Keratinocyte (primary cell): Measurements from ENCODE around the gene C16orf82. TPM values are rescaled to one million over a fixed set of nuclear protein-coding genes. Genes with fewer than 3 reads are reported as not detected.

Experiments used
- DNase-seq: peaks from one replicate; pipeline ENCODE4 v3.0.0-alpha.2; 2011; ENCODE audit warnings: low read depth, missing footprints, low spot score
- FAIRE-seq: peaks from 2 replicates; lab custom pipeline; 2011; peaks lifted over from hg19 to GRCh38; lab: Jason Lieb, UNC
- H2AFZ ChIP-seq: 2 replicates; pipeline ENCODE4 v1.6.0; 2012; ENCODE audit warnings: low read length, control low read depth, inconsistent platforms; ENCODE audit not compliant: control insufficient read depth
- H3K27ac ChIP-seq: 2 replicates; pipeline ENCODE4 v1.5.1; 2011; ENCODE audit warnings: low read length; ENCODE audit not compliant: control insufficient read depth, insufficient read depth
- H3K27me3 ChIP-seq: 3 replicates; pipeline ENCODE4 v1.6.0; 2011; ENCODE audit warnings: low read length; ENCODE audit not compliant: control insufficient read depth, insufficient read depth; ENCODE audit errors: extremely low read depth
- H3K36me3 ChIP-seq, 2 experiments: 2 replicates in 1 of 2; 3 replicates in 1 of 2; pipeline ENCODE4 v1.5.1; 2011; ENCODE audit warnings: low read length in 2 of 2, mild to moderate bottlenecking in 1 of 2; ENCODE audit not compliant: control insufficient read depth in 2 of 2, insufficient read depth in 2 of 2; ENCODE audit errors: extremely low read depth in 1 of 2
- H3K4me1 ChIP-seq: 3 replicates; pipeline ENCODE4 v1.5.1; 2011; ENCODE audit warnings: low read length; ENCODE audit not compliant: control insufficient read depth, insufficient read depth; ENCODE audit errors: extremely low read depth
- H3K4me2 ChIP-seq: 3 replicates; pipeline ENCODE4 v1.6.0; 2011; ENCODE audit warnings: low read depth, low read length; ENCODE audit not compliant: control insufficient read depth, insufficient read depth; ENCODE audit errors: extremely low read depth
- H3K4me3 ChIP-seq, 3 experiments: fragments of 200-600 bp in 1 of 3; sonication (generic) in 1 of 3; 2 replicates in 2 of 3; 3 replicates in 1 of 3; pipeline ENCODE4 v1.5.1; 2011 to 2016; ENCODE audit warnings: low read length in 3 of 3, mild to moderate bottlenecking in 3 of 3, control low read depth in 2 of 3, inconsistent platforms in 1 of 3, low read depth in 1 of 3, mixed read lengths in 1 of 3, mixed run types in 1 of 3, moderate library complexity in 1 of 3; ENCODE audit not compliant: control insufficient read depth in 2 of 3, insufficient read depth in 2 of 3; ENCODE audit errors: extremely low read depth in 1 of 3
- H3K79me2 ChIP-seq: 2 replicates; pipeline ENCODE4 v1.6.0; 2012; ENCODE audit warnings: low read length; ENCODE audit not compliant: control insufficient read depth, insufficient read depth
- H3K9ac ChIP-seq: 3 replicates; pipeline ENCODE4 v1.6.0; 2011; ENCODE audit warnings: low read length; ENCODE audit not compliant: control insufficient read depth, insufficient read depth; ENCODE audit errors: extremely low read depth
- H3K9me1 ChIP-seq: 3 replicates; pipeline ENCODE4 v1.6.0; 2011; ENCODE audit warnings: low read length; ENCODE audit not compliant: control insufficient read depth, insufficient read depth; ENCODE audit errors: extremely low read depth
- H3K9me3 ChIP-seq: 2 replicates; pipeline ENCODE4 v1.5.1; 2012; ENCODE audit warnings: low read depth, low read length; ENCODE audit not compliant: control insufficient read depth
- H4K20me1 ChIP-seq: 3 replicates; pipeline ENCODE4 v1.6.0; 2011; ENCODE audit warnings: low read length; ENCODE audit not compliant: control insufficient read depth, insufficient read depth; ENCODE audit errors: extremely low read depth
- CTCF ChIP-seq, 3 experiments: IDR thresholded peaks in 1 of 3; conservative IDR thresholded peaks in 1 of 3; optimal IDR thresholded peaks in 1 of 3; 2 replicates in 2 of 3; 3 replicates in 1 of 3; pipeline versions ENCODE3 to v1.5.1; 2011; ENCODE audit warnings: low read length in 3 of 3, mild to moderate bottlenecking in 3 of 3, moderate library complexity in 2 of 3, control low read depth in 1 of 3, inconsistent platforms in 1 of 3; ENCODE audit not compliant: insufficient read depth in 2 of 3; ENCODE audit errors: extremely low read depth in 1 of 3
- EZH2 ChIP-seq: IDR thresholded peaks from one replicate; pipeline ENCODE4 v1.6.1; 2012; ENCODE audit warnings: inconsistent platforms, mild to moderate bottlenecking, low read length, moderate library complexity
- dilution Hi-C: fragments of 300-500 bp; cut with MboI; formaldehyde crosslinking; loops from one replicate; pipeline ENCODE4 v1.7.0; 2020; ENCODE audit warnings: low sequenced_read_pairs; ENCODE audit not compliant: extremely low pct_ligation_motif_present
- polyA plus RNA-seq, 5 experiments: library from polyadenylated mRNA; depleted of rRNA in 3 of 5; stranded (reverse) in 3 of 5; stranded (forward) in 1 of 5; unstranded in 1 of 5; fragments of >200 nt; gene quantifications; 1 replicate in 1 of 5; 2 replicates in 3 of 5; 3 replicates in 1 of 5; pipeline versions ENCODE4 v1.2.1 to v1.2.3, GENCODE V29; 2011 to 2012; ENCODE audit warnings: missing spikeins in 2 of 5, low read depth in 1 of 5, low replicate concordance in 1 of 5

C16orf82 gene
- polyA plus RNA-seq, 1 donor (not counting 4 experiments of a cell fraction or from before 2014, with no cell fraction given): not detected

- Histone ChIP-seq H3K9me3 (no peaks in the 10 kb centered on the region), H3K27me3 (peaks cover 7% of the 10 kb centered on the region), H3K4me3 (no peak overlapping the region), H3K4me2 (no peak overlapping the region), H3K79me2 (no peaks in the 10 kb centered on the region), H4K20me1 (no peaks in the 10 kb centered on the region), H3K27ac (no peak overlapping the region), H3K9ac (no peak overlapping the region), H3K9me1 (no peaks in the 10 kb centered on the region), H3K4me1 (no peaks in the 10 kb centered on the region), H3K36me3 (no peaks in the 10 kb centered on the region), H2AFZ (no peak overlapping the region)
- dilution Hi-C loops: no loop called here
- DNase-seq (no peak), FAIRE-seq (no peak)
- no peak for TF ChIP-seq CTCF (optimal IDR thresholded peaks at IDR 0.05 in 1 of 3, IDR thresholded peaks at IDR 0.05 in 1 of 3, conservative IDR thresholded peaks at IDR 0.05 in 1 of 3; ENCODE audit: extremely low read depth in 1 of 3, insufficient read depth in 2 of 3, low read length in 3 of 3)
- no peak for TF ChIP-seq EZH2
Measured at GRCh38 chr16:27110524-27110896, 43.8 kb downstream of the C16orf82 start.

- H2AFZ ChIP-seq: no peak overlapping the region
- H3K9me1 ChIP-seq: no peaks in the 10 kb centered on the region
- no peak overlapping the region for H3K4me3 ChIP-seq
- dilution Hi-C loops: no loop called here
- DNase-seq (no peak), FAIRE-seq (no peak)
- no peak overlapping the region for H3K4me2 ChIP-seq
- H3K4me1 ChIP-seq: no peaks in the 10 kb centered on the region
- no peak overlapping the region for H3K9ac ChIP-seq
- H3K27ac ChIP-seq: no peak overlapping the region
- H4K20me1 ChIP-seq: no peaks in the 10 kb centered on the region
- TF ChIP-seq EZH2 (no peak), CTCF (optimal IDR thresholded peaks at IDR 0.05 in 1 of 3, IDR thresholded peaks at IDR 0.05 in 1 of 3, conservative IDR thresholded peaks at IDR 0.05 in 1 of 3; ENCODE audit: extremely low read depth in 1 of 3, insufficient read depth in 2 of 3, low read length in 3 of 3) (no peak)
- H3K27me3 ChIP-seq: peaks cover 7% of the 10 kb centered on the region
- no peaks in the 10 kb centered on the region for H3K9me3 ChIP-seq
- no peaks in the 10 kb centered on the region for H3K79me2 ChIP-seq
- no peaks in the 10 kb centered on the region for H3K36me3 ChIP-seq
Measured at GRCh38 chr16:27111486-27111885, 44.8 kb downstream of the C16orf82 start.
